ENCODE results near the gene SLC25A4.

- no peak for TF ChIP-seq CTCF (IDR thresholded peaks at IDR 0.05)
- TF ChIP-seq ZFX (IDR thresholded peaks at IDR 0.05; ENCODE audit: borderline replicate concordance): no peak
Measured at GRCh38 chr4:185110375-185110823, 32.7 kb upstream of the SLC25A4 start.

Measured in 22Rv1 (cell line).